OCI-LY7 (cell line): ENCODE measurements around the gene ZNF462.

Experiments used
- EZH2phosphoT487 ChIP-seq: fragments of 200-600 bp; sonication (generic); IDR thresholded peaks from 2 replicates; pipeline ENCODE4 v1.6.1; 2018; ENCODE audit warnings: low read depth, borderline replicate concordance, mild to moderate bottlenecking, mixed run types, antibody characterized with exemption, low read length, moderate library complexity, mixed read lengths
- TF ChIP-seq, protein P1 (sequence below): fragments of 200-600 bp; sonication (generic); conservative IDR thresholded peaks from 2 replicates; pipeline ENCODE4 v1.5.1; 2014; ENCODE audit warnings: mild to moderate bottlenecking, antibody characterized with exemption, low read length, moderate library complexity, mixed read lengths

DNA sequence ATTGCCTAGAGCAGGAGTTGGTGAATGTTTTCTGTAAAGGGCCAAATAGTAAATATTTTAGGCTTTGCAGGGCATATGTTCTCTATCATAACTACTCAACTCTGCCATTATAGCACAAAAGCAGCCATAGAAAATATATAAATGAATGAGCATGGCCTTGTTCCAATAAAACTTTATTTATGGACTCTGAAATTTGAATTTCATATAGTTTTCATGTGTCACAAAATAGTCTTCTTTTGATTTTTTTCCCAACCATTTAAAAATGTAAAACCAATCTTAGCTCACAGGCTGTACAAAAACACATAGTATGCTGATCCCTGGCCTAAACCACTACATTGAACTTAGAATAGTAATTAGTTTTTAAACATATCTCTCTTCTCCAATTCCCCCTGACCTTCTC is 179.6 kb downstream of the ZNF462 start:
- TF ChIP-seq, protein P1, sequence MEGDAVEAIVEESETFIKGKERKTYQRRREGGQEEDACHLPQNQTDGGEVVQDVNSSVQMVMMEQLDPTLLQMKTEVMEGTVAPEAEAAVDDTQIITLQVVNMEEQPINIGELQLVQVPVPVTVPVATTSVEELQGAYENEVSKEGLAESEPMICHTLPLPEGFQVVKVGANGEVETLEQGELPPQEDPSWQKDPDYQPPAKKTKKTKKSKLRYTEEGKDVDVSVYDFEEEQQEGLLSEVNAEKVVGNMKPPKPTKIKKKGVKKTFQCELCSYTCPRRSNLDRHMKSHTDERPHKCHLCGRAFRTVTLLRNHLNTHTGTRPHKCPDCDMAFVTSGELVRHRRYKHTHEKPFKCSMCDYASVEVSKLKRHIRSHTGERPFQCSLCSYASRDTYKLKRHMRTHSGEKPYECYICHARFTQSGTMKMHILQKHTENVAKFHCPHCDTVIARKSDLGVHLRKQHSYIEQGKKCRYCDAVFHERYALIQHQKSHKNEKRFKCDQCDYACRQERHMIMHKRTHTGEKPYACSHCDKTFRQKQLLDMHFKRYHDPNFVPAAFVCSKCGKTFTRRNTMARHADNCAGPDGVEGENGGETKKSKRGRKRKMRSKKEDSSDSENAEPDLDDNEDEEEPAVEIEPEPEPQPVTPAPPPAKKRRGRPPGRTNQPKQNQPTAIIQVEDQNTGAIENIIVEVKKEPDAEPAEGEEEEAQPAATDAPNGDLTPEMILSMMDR = no peak
- no peak for TF ChIP-seq EZH2phosphoT487
